Mucosa of descending colon (tissue), 3 donors: ENCODE results near the gene CCT8. TPM values are rescaled to one million over a fixed set of nuclear protein-coding genes. Genes with fewer than 3 reads are reported as not detected.

ENCODE experiments used
- ATAC-seq: fragments of 200-7000 bp; cut with Tn5 transposase; one replicate; pipeline ENCODE4 v1.9.1; 2020; ENCODE audit warnings: mild to moderate bottlenecking, moderate library complexity
- DNase-seq, 3 donors: peaks; one replicate each; pipeline ENCODE4 v3.0.0-alpha.2; 2020
- H3K36me3 ChIP-seq: fragments of 200-600 bp; one replicate; pipeline ENCODE4 v1.8.0; 2021; ENCODE audit warnings: low read depth, mild to moderate bottlenecking
- H3K4me1 ChIP-seq: fragments of 200-600 bp; one replicate; pipeline ENCODE4 v1.8.0; 2021; ENCODE audit warnings: low read depth, mild to moderate bottlenecking
- H3K4me3 ChIP-seq: fragments of 200-600 bp; one replicate; pipeline ENCODE4 v1.8.0; 2021; ENCODE audit warnings: mild to moderate bottlenecking
- H3K9me3 ChIP-seq: fragments of 200-600 bp; one replicate; pipeline ENCODE4 v1.8.0; 2021; ENCODE audit warnings: mild to moderate bottlenecking
- intact Hi-C, 2 donors: fragments of 100-400 bp; cut with DNase I in 1 of 2; cut with micrococcal nuclease in 1 of 2; formaldehyde crosslinking; loops; one replicate each; pipeline versions ENCODE4 v1.11.0 to v1.11.1; 2022; cut with DNase I, micrococcal nuclease
- total RNA-seq, 3 donors: library from RNA; stranded (reverse); fragmentation: NEBNext Ultra II Directional in 2 of 3; extraction: Animal tissue kit (Norgen Biotek cat#: 25700) in 2 of 3; gene quantifications; one replicate each; pipeline versions ENCODE4 v1.2.1 to v1.2.4, GENCODE V29; 2021 to 2023
- TF ChIP-seq, protein P1 (sequence below): fragments of 200-600 bp; IDR thresholded peaks from one replicate; pipeline ENCODE4 v1.8.0; 2022; ENCODE audit warnings: antibody characterized with exemption, mild to moderate bottlenecking
- donor health status: DM: no; HTN: no; CAD: no; lungs with moderate emphysema.
- donor health status: DM: no; HTN: no; CAD: no.
- donor health status: DM: no; HTN: yes; CAD: no.

Gene CCT8
- total RNA-seq, 3 donors from 2014 or later = 76.2 to 103 (median 95.1) TPM

DNA sequence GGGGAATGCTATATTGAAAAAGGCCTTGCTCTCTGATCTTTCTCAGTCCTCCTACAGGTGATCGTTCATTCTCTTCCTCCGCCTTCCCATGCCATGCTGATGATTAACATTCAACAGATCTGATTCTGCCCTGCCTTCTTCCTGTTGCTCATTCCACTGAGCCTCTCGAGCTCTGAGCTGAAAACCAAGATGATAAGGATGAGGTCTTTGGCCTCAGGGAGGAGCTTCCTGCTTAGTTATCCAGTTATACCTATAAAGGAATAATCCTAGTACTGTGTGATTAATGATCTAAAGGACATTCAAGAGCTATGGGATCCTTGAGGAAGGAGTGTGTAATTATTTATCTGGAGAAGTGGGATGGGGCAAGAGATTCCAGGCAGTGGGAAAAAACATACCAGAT lies 31.8 kb upstream of the CCT8 start:
- ATAC-seq (no peak), DNase-seq (no peak)
- TF ChIP-seq, protein P1, sequence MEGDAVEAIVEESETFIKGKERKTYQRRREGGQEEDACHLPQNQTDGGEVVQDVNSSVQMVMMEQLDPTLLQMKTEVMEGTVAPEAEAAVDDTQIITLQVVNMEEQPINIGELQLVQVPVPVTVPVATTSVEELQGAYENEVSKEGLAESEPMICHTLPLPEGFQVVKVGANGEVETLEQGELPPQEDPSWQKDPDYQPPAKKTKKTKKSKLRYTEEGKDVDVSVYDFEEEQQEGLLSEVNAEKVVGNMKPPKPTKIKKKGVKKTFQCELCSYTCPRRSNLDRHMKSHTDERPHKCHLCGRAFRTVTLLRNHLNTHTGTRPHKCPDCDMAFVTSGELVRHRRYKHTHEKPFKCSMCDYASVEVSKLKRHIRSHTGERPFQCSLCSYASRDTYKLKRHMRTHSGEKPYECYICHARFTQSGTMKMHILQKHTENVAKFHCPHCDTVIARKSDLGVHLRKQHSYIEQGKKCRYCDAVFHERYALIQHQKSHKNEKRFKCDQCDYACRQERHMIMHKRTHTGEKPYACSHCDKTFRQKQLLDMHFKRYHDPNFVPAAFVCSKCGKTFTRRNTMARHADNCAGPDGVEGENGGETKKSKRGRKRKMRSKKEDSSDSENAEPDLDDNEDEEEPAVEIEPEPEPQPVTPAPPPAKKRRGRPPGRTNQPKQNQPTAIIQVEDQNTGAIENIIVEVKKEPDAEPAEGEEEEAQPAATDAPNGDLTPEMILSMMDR = no peak
- intact Hi-C loops = no loop called here
- Histone ChIP-seq H3K4me3 (no peak overlapping the region), H3K9me3 (no peaks in the 10 kb centered on the region), H3K4me1 (no peaks in the 10 kb centered on the region), H3K36me3 (no peaks in the 10 kb centered on the region)

- DNase-seq = no peak
- TF ChIP-seq, protein P1 = no peak
- Histone ChIP-seq H3K36me3 (no peaks in the 10 kb centered on the region), H3K4me1 (no peaks in the 10 kb centered on the region), H3K4me3 (no peak overlapping the region), H3K9me3 (no peaks in the 10 kb centered on the region)
- intact Hi-C loops = no loop called here
- ATAC-seq = no peak
Measured at GRCh38 chr21:29104239-29104708, 30.8 kb upstream of the CCT8 start.

GRCh38 chr21:29102791-29103257 lies 29.4 kb upstream of the CCT8 start:
- Histone ChIP-seq H3K4me1 (no peaks in the 10 kb centered on the region), H3K4me3 (no peak overlapping the region), H3K36me3 (no peaks in the 10 kb centered on the region), H3K9me3 (no peaks in the 10 kb centered on the region)
- no peak for DNase-seq
- ATAC-seq = no peak
- intact Hi-C loops = no loop called here
- TF ChIP-seq, protein P1 = no peak

DNA sequence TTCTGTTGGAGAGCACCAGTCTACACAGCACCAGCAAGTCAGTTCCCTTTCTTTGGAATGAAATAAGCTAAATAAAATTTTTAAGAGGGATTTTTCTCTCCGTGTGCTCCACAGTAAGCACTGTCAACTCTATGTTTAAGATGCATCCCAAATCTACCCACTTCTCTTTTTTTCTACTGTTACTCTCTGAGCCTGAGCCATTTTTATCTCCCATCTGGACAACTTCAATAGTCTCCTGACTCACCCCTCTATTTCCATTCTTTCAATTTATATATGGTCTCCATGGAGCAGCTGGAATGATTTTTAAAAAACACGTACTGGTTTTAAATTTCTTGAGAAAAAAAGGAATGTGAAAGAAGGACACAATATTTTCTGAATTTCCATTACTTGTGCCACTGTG lies 24.7 kb upstream of the CCT8 start:
- intact Hi-C loops = loop anchor here (10.0 kb wide), 2 partner anchors 47 to 277 kb away; no protein-coding TSS in a partner anchor
- TF ChIP-seq, protein P1 = no peak

GRCh38 chr21:29096218-29097015 lies 23.0 kb upstream of the CCT8 start:
- intact Hi-C loops = loop anchor here (10.0 kb wide), 2 partner anchors 48 to 278 kb away; no protein-coding TSS in a partner anchor
- H3K4me1 ChIP-seq = no peaks in the 10 kb centered on the region
- no peaks in the 10 kb centered on the region for H3K36me3 ChIP-seq
- ATAC-seq (peak; percentile 18), DNase-seq (no peak)
- TF ChIP-seq, protein P1 = no peak
- no peak overlapping the region for H3K4me3 ChIP-seq
- H3K9me3 ChIP-seq = no peaks in the 10 kb centered on the region

More for the DNA sequence above, 24.7 kb upstream of the CCT8 start:
- H3K4me1 ChIP-seq = no peaks in the 10 kb centered on the region
- no peaks in the 10 kb centered on the region for H3K36me3 ChIP-seq
- ATAC-seq (no peak), DNase-seq (no peak)
- no peaks in the 10 kb centered on the region for H3K9me3 ChIP-seq
- no peak overlapping the region for H3K4me3 ChIP-seq
